22Rv1 (cell line): ENCODE results near the gene TRIP11.
A peak's percentile ranks its signal among the peaks of the same experiment; 100 is the strongest.

Source experiments
- H3K27ac ChIP-seq: fragments of 450-650 bp; 2 replicates; pipeline ENCODE4 v1.5.1; 2017
- CTCF ChIP-seq: fragments of 450-650 bp; IDR thresholded peaks from 2 replicates; pipeline ENCODE4 v1.5.1; 2017; ENCODE audit warnings: mild to moderate bottlenecking
- ZFX ChIP-seq: fragments of 450-650 bp; IDR thresholded peaks from 2 replicates; pipeline ENCODE4 v1.6.1; 2017; ENCODE audit warnings: antibody characterized with exemption, borderline replicate concordance

Gene TRIP11

DNA sequence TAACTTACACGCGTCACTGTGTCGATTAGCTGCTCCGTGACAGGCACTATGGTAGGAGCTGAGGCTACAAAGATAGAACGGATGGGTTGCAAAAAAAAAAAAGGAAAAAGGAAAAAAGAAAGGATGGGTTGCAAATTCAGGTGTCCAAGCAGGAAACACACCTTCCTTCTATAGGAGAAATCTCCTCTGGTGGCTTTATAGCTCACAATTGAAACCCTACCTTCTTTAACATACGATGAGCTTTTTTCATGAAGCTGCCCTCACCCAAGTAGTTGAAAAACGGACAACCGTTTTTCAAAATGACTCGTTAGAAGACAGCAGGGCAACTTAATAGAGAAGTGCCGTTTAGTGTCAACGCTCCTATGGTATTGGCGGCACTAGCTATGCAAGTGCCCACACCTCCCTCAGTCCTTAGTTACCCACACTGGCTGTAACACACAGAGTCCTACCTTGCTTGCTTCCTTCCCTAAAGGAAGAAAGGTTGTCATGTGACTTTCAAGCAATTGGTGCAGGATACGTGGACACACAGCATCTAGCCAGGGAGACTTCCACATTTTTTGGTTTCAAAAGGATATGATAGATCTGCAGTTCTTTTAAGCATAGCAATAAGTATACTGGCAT lies 682 bp upstream of the TRIP11 start:
- no peak for TF ChIP-seq CTCF
- TF ChIP-seq ZFX, result no peak
- peak overlapping the region; percentile 95 for H3K27ac ChIP-seq

GRCh38 chr14:92039063-92039718 lies 668 bp downstream of the TRIP11 start:
- H3K27ac ChIP-seq, result peak overlapping the region; percentile 95
- no peak for TF ChIP-seq CTCF
- no peak for TF ChIP-seq ZFX

- H3K27ac ChIP-seq, result no peak overlapping the region
- no peak for TF ChIP-seq ZFX
- no peak for TF ChIP-seq CTCF
Measured at GRCh38 chr14:92037989-92038388, 1.9 kb downstream of the TRIP11 start.

GRCh38 chr14:92035890-92036289 lies 4.0 kb downstream of the TRIP11 start:
- no peak overlapping the region for H3K27ac ChIP-seq
- TF ChIP-seq ZFX (no peak), CTCF (no peak)

- no peak overlapping the region for H3K27ac ChIP-seq
- no peak for TF ChIP-seq CTCF
- no peak for TF ChIP-seq ZFX
Measured at GRCh38 chr14:92033906-92034687, 5.8 kb downstream of the TRIP11 start.

DNA sequence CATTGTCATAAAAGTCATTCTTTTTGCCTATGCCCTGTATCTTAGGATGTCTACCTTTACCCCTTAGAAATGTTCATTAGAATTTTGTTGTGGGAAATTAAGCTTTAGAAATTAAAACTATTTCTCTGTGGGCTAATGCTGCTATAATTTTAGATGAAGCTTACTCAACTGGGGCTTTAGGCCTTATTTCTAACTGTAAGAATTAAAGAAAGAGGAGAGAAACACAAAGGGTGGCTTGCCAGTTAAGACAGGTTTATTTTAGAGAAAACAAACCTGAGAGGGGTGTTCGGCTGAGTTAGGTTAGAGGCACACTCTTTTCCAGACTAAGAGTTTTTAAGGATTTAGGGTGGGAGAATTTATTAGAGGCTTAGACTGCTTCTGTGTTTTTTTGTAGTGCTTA lies 6.4 kb downstream of the TRIP11 start:
- H3K27ac ChIP-seq, result no peak overlapping the region
- TF ChIP-seq CTCF (no peak), ZFX (no peak)
